Right renal pelvis (tissue), 4 donors: ENCODE results near the gene MYL9. TPM values are rescaled to one million over a fixed set of nuclear protein-coding genes. Genes with fewer than 3 reads are reported as not detected.
"Not testable (repeated sequence)": the region's sequence is repeated elsewhere in the genome, so short reads cannot be mapped to it uniquely, and the experiment has no call there.

ENCODE experiments used
- DNase-seq, 4 donors: peaks; one replicate each; pipeline ENCODE4 v3.0.0-alpha.2; 2013; ENCODE audit warnings: low read depth in 4 of 4, low spot score in 3 of 4, missing footprints in 1 of 4
- polyA plus RNA-seq, 4 donors: library from polyadenylated mRNA; unstranded; fragments of 120-200 nt; gene quantifications; one replicate each; pipeline ENCODE4 v1.2.1, GENCODE V29; 2013; ENCODE audit not compliant: insufficient read length in 4 of 4

The MYL9 gene
- polyA plus RNA-seq, 4 donors, result 237 to 261 (median 257) TPM

DNA sequence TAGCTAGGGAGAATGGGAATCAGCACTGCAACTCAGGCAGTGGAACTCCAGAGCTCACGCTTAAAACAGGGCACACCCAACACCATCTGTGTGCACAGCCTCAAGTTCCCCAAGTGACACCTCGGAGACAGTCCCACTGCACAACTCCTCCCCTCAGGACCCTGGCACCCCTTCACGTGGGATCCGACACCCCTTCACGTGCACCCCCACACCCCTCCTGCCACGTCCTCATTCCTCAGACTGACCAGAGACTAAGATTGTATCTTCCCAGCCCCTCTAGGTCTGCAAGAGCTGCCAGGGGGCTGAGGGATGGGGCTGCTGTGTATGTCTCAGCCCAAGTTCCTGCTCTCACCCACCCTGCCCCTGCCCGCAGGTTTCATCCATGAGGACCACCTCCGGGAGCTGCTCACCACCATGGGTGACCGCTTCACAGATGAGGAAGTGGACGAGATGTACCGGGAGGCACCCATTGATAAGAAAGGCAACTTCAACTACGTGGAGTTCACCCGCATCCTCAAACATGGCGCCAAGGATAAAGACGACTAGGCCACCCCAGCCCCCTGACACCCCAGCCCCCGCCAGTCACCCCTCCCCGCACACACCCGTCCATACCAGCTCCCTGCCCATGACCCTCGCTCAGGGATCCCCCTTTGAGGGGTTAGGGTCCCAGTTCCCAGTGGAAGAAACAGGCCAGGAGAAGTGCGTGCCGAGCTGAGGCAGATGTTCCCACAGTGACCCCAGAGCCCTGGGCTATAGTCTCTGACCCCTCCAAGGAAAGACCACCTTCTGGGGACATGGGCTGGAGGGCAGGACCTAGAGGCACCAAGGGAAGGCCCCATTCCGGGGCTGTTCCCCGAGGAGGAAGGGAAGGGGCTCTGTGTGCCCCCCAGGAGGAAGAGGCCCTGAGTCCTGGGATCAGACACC lies 7.6 kb downstream of the MYL9 start:
- DNase-seq, result no peak

DNA sequence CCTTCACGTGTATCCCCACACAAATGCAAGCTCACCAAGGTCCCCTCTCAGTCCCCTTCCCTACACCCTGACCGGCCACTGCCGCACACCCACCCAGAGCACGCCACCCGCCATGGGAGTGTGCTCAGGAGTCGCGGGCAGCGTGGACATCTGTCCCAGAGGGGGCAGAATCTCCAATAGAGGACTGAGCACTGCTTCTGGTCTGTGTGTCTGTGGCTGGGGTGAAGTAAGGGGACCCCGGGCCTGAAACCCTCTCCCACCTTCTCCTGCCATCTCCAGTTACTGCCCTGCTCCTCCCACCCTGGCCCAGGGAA lies 8.3 kb downstream of the MYL9 start:
- DNase-seq, result no peak

DNA sequence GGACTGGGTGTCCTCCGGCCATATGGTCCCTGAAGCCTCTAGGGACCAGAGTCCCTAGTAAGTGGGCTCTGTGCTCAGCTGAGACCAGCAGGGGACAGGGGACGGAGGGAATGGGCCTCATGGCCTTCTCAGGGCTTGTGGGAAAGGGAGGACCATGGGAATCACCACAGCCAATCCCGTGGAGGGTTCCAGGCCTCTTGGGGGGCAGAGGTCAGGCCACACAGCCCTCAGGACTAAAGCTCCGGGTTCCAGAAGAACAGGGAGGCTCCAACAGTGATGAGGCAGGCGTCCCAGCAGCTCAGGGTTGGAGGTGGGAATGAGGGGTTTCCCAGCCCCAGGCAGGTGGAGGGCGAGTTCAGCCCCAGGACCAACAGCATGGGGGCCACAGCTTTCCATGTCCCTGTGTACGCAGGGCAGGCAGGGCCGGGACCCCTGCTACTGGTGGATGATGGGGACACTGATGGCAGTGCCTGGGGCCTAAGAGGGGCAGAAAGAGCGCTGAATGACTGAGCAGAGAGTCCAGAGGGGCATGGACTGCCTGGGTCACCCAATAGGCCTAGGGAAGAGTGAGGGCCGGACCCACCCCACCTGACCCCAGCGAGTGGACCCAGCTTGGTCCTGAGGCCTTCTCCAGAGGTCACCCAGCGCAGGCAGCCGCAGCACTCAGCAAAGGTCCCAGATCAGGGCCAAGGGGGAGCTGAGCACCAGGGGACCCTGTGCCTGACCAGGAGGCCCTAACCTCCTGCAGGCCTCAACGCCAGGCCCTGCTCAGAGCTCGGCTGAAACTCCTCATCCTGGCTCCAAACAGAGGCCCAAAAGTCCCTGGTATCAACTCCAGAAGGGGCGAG lies 8.8 kb downstream of the MYL9 start:
- DNase-seq, result no peak

DNA sequence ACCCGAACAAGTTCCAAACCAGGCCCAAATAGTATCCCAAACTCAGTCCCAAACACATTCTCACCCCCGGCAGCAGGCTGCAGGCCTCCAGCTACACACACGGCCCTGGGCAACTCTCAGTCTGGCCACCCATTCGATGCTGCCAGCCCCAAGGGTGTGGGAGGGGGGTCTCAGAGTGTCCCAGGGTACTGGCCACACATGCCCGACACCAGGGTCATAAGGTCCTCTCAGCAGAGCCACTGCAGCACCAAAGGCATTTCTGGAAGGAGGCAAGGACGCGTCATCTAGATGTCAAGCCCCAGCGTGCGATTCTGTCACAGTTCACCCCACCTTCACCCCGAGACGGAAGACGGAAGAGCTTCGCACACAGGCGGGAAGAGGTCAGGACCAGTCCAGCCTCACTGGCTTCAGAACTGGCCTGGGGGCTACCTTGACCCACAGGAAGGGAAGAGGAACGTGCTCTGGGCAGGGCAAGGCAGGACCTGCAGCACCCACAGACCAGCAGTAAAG lies 9.5 kb downstream of the MYL9 start:
- DNase-seq, result no peak

DNA sequence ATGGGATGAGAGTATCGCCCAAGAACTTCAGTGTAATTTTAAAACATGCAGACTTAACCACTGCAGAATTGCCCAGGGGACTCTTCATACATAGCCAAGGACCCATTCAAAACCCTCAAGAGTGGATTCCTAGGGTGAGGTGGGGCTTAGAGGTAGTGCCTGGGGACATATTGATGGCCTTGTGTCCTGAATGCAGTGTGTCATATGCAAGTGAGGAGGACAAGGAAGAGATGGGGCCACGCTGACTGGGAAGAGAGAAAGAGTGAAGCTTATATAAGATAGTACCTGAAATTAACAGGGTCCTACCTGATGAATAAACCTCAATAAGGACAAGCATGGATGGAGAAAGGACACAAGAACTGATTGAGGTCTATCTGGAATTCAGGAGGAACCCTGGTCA lies 13.9 kb downstream of the MYL9 start:
- no peak for DNase-seq

DNA sequence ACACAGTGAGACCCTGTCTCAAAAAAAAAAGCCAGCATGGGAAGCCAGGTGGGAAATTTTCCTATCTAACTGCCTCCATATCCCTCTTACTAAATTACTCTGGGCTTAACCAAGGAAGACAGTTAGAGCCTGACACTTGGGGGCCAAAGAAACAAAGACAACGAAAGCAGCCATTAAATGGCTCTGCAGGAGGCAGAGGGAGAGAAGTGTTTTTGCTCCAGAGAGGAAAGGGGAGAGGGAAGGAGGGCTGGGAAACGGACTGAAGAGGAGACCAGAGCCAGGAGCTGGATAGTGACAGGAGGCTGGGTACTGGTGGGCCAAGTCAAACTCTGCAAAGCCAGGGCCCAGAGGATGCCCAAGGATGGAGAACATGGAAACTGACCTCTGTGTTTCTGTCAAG lies 21.4 kb downstream of the MYL9 start:
- no peak for DNase-seq

DNA sequence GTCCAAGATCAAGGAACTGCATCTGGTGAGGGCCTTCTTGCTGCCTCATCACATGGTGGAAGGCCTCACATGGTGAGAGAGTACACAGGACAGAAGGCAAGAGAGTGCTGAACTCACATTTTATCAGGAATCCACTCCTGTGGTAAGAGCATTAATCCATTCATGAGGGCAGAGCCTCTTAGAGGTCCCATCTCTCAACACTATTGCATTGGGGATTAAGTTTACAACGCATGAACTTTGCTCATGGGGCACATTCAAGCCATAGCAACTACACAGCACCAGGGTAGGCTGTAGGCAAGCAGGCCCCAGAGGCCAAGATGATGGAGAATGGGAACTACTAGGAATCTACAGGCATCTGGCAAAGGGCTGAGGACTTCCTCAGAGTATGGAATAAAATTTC lies 22.1 kb downstream of the MYL9 start:
- no peak for DNase-seq

DNA sequence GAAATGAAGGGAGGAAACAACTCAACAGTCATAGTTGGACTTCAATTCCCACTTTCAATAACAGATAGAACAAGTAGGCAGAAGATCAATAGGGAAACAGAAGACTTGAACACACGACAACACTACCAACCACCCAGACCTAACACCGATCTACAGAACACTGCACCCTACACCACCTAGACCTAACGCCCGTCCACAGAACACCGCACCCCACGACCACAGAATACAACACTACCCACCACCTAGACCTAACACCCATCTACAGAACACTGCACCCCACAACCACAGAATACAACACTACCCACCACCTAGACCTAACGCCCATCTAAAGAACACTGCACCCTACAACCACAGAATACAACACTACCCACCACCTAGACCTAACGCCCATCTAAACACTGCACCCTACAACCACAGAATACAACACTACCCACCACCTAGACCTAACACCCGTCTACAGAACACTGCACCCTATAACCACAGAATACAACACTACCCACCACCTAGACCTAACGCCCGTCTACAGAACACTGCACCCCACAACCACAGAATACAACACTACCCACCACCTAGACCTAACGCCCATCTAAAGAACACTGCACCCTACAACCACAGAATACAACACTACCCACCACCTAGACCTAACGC lies 22.9 kb downstream of the MYL9 start:
- DNase-seq, result not testable (repeated sequence)

DNA sequence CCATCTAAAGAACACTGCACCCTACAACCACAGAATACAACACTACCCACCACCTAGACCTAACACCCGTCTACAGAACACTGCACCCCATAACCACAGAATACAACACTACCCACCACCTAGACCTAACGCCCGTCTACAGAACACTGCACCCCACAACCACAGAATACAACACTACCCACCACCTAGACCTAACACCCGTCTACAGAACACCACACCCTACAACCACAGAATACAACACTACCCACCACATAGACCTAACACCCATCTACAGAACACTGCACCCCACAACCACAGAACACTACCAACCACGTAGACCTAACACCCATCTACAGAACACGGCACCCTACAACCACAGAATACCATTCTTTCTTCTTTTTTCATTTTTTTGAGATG lies 23.4 kb downstream of the MYL9 start:
- not testable (repeated sequence) for DNase-seq

DNA sequence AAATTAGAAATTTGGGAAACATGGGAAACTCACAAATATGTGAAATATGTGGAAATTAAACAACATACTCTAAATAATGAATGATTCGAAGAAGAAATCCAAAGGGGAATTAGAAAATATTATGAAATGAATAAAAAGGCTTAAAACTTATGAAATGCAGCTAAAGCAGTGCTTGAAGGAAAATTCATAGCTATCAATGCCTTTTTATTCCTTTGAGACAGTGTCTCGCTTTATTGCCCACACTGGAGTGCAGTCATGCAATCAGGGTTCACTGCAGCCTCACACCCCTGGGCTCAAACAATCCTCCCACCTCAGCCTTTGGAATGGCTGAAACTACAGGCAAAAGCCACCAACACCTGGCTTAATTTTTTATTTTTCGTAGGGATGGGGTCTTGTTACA lies 24.2 kb downstream of the MYL9 start:
- no peak for DNase-seq

DNA sequence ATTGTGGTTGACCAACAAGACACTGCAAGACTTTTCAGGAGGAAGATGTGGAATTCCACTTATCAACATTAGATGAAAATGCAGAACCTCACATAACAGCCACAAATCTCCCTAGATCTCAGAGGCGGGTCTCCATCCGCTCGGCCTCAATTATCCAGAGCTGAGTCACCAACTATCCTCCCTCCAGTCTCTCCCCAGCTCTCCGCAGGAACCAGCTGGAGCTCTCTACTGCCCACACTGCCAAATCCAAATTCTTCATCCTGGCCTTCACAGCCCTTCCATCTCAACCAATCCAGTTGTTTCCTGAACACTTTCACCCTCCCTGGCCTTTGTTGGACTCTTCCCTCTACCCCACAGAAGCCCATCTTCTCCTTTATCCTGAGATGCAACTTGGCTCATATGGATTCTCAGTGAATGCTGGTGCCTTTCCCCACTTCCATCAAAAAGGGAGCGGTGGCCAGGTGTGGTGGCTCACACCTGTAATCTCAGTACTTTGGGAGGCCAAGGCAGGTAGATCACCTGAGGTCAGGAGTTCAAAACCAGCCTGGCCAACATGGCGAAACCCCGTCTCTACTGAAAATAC lies 28.6 kb downstream of the MYL9 start:
- no peak for DNase-seq

DNA sequence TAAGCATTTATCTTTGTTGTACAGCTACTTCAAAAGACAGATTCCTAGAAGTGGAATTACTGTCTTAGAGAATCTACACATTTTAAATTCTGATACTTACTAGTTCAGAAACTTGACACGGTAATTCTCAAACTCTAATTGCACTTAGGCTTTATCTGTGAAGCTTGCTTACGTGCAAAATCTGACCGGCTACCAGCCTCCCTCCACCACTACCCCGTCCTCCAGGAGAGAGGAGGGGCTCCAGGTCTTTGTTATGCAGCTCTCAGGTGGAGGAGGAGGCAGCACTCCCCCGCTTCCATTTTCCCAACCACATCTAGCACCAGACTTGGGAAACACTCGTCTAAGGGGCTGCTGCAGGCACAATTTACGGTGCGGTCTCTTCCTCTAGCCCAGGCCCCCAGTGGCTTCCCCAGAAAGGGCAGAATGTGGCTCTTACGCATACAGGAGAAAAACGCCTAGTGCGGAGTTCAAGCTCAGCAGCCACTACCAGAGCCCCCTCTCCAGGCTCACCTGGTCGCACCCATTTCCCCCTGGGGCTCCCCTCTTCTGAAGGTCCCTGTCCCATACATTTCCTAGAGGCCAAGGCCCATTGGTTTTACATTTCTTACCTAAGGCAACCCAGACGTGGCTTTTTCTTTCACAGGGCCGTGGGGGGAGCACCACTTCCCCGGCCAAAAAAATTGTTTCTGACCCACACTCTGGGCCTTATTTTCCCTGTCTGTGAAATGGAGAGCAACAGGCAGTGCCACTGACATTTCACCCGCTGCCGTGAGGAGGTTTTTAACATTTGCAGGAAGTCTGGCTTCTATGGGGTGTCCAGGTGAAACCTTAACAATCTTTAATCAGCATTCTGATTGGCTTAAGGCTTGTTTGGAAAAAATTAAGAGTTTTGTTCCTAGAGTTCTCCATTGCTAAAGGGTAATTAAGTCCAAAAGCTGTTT lies 30.5 kb downstream of the MYL9 start:
- peak in 3 of 4 donors; percentile 42 to 55 (median 52) for DNase-seq

DNA sequence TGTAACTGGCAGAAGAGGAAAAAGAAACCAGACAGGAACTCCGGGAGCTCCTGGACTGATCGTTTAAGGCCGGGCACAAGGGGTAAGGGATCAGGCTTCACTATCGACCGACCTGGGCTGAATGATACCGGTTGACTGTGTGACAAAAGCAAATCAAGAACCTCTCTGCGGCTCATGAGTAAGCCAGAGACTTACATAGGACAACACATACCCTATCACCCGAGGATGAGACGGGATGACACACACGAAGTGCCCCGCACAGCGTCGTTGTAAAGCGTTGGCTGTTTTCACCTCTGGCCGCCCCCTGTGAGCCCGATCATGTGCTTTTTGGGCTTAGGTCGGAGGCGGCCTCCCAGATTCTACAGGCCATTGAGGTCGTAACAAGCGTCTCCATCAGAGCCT lies 31.4 kb downstream of the MYL9 start:
- DNase-seq, result peak in 1 of 4 donors; percentile 20

DNA sequence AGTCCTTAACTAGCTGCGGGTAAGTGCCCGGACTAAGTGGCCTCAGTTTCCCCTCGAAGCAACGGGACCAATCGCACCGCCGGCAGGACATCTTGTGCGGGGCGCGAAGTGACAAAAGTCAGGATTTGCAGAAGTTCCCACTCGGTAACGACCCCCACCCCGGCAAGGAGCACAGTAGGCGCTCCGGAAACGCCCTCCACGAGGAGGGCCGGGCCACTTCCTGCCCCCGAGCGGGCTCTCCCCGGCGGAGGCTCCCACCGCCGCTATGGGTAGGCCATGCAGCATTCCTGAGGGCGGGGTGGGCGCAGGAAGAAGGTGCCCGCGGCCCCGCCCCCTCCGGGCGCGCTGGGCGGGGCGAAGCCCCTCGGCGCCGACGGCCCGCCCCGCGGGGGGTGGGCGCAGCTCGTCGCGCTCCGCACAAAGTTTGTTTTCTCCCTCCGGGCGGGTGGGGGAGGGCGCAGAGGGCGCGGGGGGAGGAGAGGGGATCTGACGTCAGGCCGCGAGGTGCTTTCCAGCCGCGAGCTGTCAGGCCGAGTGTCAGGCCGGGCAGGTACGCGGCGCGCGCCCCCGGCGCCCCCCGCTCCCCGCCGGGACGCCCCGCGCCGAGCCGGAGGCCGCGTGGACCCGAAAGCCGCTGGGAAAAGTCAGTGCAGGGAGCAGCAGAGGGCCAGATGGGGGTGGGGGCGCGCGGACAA lies 31.9 kb downstream of the MYL9 start, which contains the start of gene TGIF2:
TGIF2 (plus strand) TSS at position 495 of the 695 bp plus-strand sequence. CDS start 5,178 bp downstream, outside the sequence.
- DNase-seq, result peak; percentile 79 to 90 (median 89)

DNA sequence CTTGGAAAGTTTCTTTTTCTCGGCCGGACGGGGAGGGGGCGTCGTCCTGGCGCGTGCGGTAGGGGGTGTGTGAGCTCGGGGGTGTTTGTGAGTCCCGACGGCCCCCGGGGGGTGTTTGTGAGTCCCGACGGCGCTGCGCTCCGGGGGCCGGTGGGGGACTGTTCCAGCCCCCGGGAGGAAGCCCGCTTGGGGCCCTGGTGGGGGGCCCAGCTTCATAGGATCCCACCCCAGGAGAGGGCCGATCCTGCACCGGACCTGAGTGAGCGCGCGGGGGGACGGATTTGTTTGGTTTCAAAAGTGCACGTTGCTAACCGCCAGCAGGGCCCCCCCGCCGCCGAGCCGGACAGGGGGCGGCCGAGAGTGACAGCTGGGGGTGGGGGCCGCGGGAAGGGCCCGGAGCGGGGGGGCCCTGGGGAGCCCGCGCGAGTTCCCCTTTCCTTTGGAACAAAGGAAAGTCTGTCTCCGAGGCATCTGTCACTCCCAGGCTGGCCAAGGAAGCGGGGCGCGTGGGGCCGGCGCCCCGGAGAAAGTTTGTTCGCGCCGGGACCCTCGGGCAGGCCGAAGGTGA lies 32.6 kb downstream of the MYL9 start:
- DNase-seq, result peak in 1 of 4 donors; percentile 44

DNA sequence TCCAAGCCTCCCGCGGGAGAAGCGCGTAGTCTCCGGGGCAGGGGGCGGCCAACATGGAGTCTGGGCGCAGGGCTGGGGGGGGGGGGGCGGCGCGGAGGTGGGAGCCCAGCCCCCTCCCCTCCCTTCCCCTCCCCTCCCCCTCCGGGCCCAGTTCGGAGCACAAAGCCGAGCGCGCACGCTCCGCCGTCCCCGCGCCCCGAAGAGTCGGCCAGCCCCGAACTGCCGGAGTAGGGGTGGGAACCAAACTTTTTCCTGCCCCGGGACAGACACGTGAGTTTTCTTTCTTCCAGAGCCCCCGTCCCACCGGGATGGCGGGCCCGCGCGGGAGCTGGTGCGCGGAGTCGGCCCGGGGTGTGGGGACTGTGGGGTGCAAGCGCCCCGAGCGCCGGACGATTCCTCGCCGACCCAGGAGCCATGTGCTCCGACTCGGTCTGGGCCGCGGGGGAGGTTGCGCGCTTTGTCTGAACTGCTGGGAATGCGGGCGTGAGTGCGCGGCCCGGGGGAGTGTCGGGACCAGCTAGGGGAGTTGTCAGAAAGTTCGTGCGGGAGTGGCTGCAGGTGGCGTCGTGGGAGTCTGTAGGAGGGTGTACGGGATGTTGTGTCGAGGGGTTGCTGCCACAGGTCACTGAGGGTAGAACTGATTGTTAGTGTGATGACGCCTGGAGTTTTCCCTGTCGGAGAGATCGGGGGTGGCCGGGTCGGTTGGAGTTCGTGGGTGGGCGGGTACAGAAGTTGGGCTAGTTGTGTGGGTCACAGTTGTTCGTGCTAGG lies 33.2 kb downstream of the MYL9 start:
- DNase-seq, result peak in 2 of 4 donors; percentile 60 to 68

DNA sequence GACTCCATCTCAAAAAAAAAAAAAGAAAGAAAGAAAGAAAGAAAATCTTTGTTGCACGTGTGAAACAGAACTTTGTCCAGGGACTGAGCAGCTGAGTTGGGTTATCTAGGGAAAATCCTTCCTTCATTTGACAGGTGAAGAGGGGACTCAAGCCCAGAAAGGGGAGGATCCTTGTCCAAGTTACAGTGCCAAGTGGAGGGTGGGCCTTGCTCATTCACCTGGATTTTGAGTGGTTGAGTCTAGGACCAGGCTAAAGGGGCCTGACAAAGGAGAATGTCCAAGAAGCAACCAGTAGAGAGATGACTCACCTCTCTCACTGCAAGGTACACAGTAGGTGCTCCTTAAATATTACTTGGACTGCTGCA lies 34.7 kb downstream of the MYL9 start:
- DNase-seq, result no peak
